Type B pancreatic cell (in vitro differentiated cells): ENCODE results near the gene SPEG. TPM values are rescaled to one million over a fixed set of nuclear protein-coding genes. Genes with fewer than 3 reads are reported as not detected.

Experiments
- DNase-seq: peaks from one replicate; pipeline ENCODE4 v3.0.0; 2021; ENCODE audit warnings: mixed read lengths; ENCODE audit not compliant: unreplicated experiment; ENCODE audit errors: extremely low spot score
- H3K27ac Mint-ChIP-seq: 2 replicates; pipeline ENCODE4 v1.8.0; 2021; ENCODE audit warnings: mild to moderate bottlenecking, mixed read lengths
- H3K27me3 Mint-ChIP-seq: 2 replicates; pipeline ENCODE4 v1.8.0; 2021; ENCODE audit warnings: mixed read lengths
- H3K36me3 Mint-ChIP-seq: 2 replicates; pipeline ENCODE4 v1.8.0; 2021; ENCODE audit warnings: mixed read lengths
- H3K4me1 Mint-ChIP-seq: one replicate; pipeline ENCODE4 v1.8.0; 2021; ENCODE audit warnings: mixed read lengths; ENCODE audit not compliant: unreplicated experiment
- H3K4me3 Mint-ChIP-seq: 2 replicates; pipeline ENCODE4 v1.8.0; 2021; ENCODE audit warnings: mild to moderate bottlenecking, mixed read lengths
- H3K9me3 Mint-ChIP-seq: 2 replicates; pipeline ENCODE4 v1.8.0; 2021; ENCODE audit warnings: mixed read lengths
- total RNA-seq: library from RNA; stranded (reverse); gene quantifications from 2 replicates; pipeline ENCODE4 v1.2.1, GENCODE V29; 2021; ENCODE audit warnings: low replicate concordance
- TF ChIP-seq, protein P1 (sequence below): fragments of 200-600 bp; sonication (generic); conservative IDR thresholded peaks from 2 replicates; pipeline ENCODE4 v1.5.0; 2021; ENCODE audit warnings: antibody characterized with exemption, mild to moderate bottlenecking

Gene SPEG
- total RNA-seq, 1 donor from 2014 or later = 49.4 TPM

DNA sequence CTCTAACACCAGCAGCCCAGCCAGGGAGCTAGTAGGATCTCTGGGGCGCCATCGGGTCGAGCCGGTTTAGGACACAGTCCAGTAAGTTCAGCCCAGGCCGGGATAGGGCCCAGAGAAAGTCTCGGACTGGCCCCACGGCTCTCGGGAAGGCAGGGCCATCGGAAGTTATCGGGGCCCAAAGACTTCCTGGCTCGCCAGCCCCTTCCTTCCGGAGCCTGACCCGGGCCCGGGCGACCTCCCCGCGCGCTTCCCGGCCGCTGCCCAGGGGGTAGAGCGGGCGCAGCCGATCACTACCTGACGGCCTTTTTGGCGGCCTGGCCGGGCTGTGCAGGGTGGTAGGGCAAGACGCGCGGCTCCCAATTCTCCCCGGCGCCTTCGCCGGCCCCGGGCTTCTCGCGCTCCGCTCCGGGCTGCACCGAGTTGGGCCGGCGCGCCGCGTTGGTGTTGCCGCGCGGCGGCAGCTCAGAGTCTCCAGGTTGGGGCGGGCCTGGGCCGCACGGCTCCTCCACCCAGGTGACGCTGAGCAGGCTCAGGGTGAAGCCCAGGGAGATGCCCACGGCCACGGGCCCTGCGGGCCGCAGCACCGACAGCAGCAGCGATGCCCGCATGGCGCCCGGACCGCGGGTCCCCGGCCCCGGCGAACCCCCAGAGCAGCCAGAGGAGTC lies 108.4 kb downstream of the SPEG start:
- Mint-ChIP-seq H3K4me1 (peaks cover 18% of the 10 kb centered on the region), H3K27me3 (peaks cover 5% of the 10 kb centered on the region), H3K4me3 (peak overlapping the region; percentile 88), H3K27ac (peak overlapping the region; percentile 87), H3K36me3 (peaks cover 3% of the 10 kb centered on the region), H3K9me3 (no peaks in the 10 kb centered on the region)
- DNase-seq = no peak
- TF ChIP-seq, protein P1, sequence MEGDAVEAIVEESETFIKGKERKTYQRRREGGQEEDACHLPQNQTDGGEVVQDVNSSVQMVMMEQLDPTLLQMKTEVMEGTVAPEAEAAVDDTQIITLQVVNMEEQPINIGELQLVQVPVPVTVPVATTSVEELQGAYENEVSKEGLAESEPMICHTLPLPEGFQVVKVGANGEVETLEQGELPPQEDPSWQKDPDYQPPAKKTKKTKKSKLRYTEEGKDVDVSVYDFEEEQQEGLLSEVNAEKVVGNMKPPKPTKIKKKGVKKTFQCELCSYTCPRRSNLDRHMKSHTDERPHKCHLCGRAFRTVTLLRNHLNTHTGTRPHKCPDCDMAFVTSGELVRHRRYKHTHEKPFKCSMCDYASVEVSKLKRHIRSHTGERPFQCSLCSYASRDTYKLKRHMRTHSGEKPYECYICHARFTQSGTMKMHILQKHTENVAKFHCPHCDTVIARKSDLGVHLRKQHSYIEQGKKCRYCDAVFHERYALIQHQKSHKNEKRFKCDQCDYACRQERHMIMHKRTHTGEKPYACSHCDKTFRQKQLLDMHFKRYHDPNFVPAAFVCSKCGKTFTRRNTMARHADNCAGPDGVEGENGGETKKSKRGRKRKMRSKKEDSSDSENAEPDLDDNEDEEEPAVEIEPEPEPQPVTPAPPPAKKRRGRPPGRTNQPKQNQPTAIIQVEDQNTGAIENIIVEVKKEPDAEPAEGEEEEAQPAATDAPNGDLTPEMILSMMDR = no peak

DNA sequence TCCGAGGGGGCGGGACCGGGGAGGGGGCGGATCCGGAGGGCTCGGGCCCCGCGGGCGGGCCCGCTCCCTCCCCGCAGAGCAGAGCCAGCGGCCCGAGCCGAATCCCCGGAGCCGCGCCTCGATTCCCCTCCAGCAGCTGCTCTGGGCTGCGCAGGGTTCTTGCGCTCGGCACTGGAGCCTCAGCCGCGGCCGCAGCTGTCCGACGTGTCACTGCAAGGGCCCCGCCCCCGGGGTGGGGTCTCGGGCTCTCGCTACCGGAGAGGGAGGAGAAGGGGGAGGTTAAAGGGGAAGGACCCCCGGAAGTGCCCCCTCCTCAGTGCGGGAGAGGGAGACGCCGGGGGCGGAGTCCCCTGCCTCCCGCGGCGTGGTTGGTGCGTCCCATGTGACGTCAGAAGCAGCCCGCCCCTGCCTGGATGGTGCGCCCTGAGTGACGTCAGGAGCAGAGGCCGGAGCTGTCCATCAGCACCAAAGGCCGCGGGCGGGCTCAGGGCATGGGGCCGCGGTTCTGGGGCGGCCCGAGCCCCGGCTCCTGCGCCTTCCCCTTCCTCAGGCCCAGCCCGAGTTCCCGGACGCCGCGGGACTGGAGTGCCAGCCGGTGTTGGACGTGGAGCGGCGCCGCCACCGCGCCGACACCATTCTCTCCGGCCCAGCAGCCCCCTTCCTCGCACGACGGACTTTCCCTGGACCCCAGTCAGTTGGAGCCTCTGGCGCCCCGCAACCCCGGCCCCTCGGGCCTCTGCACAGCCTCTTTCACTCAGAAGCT lies 109.1 kb downstream of the SPEG start, which contains the start of the genes CHPF and TMEM198:
Gene CHPF, minus strand, starts transcription at position 214 of the 763 bp plus-strand sequence. CDS start 271 bp downstream, outside the sequence.
Gene TMEM198, plus strand, starts transcription at position 433 of the 763 bp plus-strand sequence. CDS start 700 bp downstream, outside the sequence.
- TF ChIP-seq, protein P1 = no peak
- Mint-ChIP-seq H3K4me3 (peak within 1 kb of the TSS; percentile 92), H3K36me3 (peaks cover 7% of the 10 kb centered on the region), H3K27me3 (peaks cover 9% of the 10 kb centered on the region), H3K9me3 (no peaks in the 10 kb centered on the region), H3K27ac (peak within 1 kb of the TSS; percentile 88), H3K4me1 (peaks cover 18% of the 10 kb centered on the region)
- DNase-seq = peak; percentile 99

DNA sequence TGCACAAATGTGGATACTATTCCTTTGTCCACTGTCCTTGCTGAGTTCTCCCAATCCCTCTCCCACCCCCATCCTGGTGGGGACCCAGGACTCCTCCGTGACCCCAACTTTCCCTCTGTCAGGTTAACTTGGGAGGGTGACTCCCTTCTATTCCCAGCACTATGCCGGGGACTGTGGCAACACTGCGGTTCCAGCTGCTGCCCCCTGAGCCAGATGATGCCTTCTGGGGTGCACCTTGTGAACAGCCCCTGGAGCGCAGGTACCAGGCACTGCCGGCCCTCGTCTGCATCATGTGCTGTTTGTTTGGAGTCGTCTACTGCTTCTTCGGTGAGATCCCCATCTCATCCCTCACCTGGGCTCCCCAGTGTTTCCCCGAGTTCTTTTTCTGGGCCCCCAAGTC lies 109.9 kb downstream of the SPEG start:
- peaks cover 7% of the 10 kb centered on the region for H3K36me3 Mint-ChIP-seq
- H3K9me3 Mint-ChIP-seq = no peaks in the 10 kb centered on the region
- no peak for DNase-seq
- H3K4me1 Mint-ChIP-seq = peaks cover 18% of the 10 kb centered on the region
- TF ChIP-seq, protein P1 = no peak
- H3K4me3 Mint-ChIP-seq = peak overlapping the region; percentile 92
- peaks cover 9% of the 10 kb centered on the region for H3K27me3 Mint-ChIP-seq
- H3K27ac Mint-ChIP-seq = peak overlapping the region; percentile 88

DNA sequence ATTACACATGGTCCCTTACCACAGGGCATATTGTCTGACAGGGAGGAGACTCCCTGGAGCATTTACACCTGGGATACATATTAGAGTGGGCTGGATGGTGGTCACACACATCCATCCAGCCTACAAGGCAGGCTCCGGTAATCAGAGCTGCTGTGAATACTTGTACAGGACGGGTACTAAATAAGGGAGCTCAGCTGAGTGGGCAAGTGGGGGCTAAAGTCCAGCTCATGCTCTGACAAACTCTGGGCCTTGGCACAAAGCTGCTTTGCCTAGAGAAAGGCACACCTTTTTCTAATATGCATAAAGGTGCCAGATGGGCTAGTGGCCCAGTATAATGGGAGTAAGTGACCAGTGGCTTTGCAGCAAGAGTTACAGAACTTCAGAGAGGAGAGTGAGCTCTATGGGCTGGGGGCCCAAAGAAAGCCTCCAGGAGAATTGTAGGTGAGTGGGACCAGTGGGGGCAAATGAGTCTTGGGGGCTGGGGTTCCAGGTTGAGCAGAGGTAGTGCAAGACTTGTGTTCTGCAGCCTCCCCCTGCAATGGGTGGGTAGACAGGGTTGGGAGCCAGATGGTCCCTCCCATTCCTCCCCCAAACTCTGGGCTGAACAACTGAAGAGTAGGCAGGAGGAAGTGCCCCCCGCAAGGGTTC lies 110.8 kb downstream of the SPEG start:
- H3K9me3 Mint-ChIP-seq = no peaks in the 10 kb centered on the region
- no peak for DNase-seq
- TF ChIP-seq, protein P1 = no peak
- peak overlapping the region; percentile 92 for H3K4me3 Mint-ChIP-seq
- H3K4me1 Mint-ChIP-seq = peaks cover 18% of the 10 kb centered on the region
- peaks cover 7% of the 10 kb centered on the region for H3K36me3 Mint-ChIP-seq
- peak overlapping the region; percentile 88 for H3K27ac Mint-ChIP-seq
- H3K27me3 Mint-ChIP-seq = peaks cover 9% of the 10 kb centered on the region

DNA sequence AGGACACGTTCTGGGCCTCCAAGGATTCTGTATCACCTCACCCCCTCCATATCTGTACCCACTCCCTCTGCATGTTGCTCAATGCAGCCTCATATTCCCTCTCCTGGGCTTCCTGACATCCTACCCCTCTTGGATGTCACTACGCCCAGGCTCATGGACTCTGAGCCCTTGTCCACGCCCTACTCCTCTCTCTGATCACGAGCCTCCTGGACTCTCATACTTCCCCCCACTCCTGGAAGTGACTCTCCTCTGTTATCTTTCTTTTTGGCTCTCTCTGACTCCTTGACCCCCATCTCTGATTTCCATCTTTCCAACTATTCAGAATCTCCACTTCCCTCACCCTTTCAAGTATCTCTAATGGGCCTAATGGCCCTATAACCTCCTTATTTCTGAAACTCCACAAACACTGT lies 111.3 kb downstream of the SPEG start:
- Mint-ChIP-seq H3K27ac (no peak overlapping the region), H3K9me3 (no peaks in the 10 kb centered on the region), H3K36me3 (peaks cover 7% of the 10 kb centered on the region), H3K4me1 (peaks cover 18% of the 10 kb centered on the region), H3K4me3 (peak overlapping the region; percentile 73), H3K27me3 (peaks cover 12% of the 10 kb centered on the region)
- no peak for DNase-seq
- TF ChIP-seq, protein P1 = no peak
